ENCODE measurements around the gene ZNF90.
"Not testable (repeated sequence)": the region's sequence is repeated elsewhere in the genome, so short reads cannot be mapped to it uniquely, and the experiment has no call there.

ZNF90 gene

GRCh38 chr19:20077791-20078463 lies at the start of gene ZNF90:
Gene ZNF90 (plus strand): TSS chr19:20078000. CDS start chr19:20078133, 133 bp downstream.
- no peak for DNase-seq

GRCh38 chr19:20028611-20029010 lies 49.2 kb upstream of the ZNF90 start:
- DNase-seq = no peak

DNA sequence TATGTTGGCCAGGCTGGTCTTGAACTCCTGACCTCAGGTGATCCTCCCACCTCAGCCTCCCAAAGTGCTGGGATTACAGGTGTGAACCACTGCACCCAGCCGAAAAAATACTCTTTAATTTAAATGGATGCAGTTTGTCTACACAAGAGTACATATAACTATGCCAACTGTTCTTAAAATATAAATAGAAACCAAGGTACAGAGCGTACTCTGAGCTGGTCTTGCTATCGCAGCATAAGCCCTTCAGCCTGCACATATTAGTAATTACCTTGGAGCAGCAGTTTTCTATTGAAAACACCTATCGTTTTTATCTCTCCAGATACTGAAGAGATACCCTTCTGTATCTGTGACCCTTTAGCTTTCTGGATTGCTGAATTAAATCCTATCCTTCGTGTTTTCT lies 41.9 kb upstream of the ZNF90 start:
- no peak for DNase-seq

DNA sequence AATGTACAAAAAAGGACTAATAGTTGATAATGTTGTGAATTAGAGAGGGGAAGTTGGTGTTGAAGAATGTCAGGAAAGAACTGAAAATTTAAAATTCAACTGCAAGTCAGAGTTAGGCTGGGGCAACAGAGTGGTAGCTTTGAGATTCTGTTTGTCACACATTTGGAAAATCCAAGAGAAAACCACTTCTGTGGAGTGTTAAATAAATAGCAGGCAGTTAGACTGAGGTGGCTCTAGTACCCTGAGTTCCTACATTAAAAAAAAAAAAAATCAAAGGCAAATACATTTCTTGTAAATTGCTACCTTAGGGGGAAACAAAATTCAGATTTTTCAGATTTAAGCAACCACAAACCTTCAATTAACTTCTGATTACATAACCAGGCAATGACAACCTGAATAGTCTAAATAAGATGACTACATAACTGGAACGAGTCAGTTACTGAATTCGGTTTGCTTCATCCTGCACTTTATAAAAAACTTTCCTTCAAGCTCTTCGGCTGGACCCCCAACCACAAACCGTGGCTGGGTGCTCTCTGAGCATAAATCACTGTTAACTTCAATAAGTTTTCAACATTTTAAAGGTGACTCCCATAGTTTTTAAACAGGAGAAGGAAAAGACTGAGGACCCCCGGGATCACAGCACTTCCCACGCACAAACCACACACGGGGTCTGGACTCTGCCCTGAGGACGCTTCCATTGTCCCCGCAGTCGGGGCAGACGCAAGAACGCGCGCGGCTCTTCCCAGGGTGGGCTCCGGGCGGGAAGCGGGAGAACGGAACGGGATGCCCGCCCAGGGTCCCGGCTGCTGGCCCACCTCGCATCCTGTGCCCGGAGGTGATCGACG lies 39.2 kb upstream of the ZNF90 start:
- no peak for DNase-seq

DNA sequence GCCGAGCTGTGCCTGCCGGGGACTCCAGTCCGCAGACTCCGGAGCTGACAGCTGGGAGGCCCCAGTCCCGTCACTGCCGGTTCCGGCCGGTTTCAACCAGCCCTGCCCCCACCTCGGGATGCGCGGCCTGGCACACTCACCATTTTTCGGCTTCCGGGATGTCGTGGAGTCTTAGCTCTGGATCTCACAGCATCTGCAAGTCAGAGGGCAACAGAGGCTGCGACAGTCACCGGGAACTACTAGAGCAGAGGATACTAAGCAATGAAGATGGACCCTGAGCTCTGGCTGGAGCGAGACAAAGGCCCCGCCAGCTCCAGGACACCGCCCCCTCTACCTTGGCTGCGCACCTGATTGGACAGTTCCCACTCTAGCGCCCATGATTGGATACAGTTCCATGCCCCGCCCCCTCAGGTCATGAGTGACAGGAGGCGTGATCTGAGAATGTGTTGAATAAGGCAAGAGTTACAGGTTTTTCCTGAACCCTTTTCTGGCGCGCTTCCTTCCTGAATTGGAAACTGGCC lies 38.5 kb upstream of the ZNF90 start, which contains the start of gene ZNF682:
ZNF682 (minus strand) TSS at position 303 of the 521 bp plus-strand sequence; CDS start at position 143, 160 bp downstream.
- DNase-seq = no peak

GRCh38 chr19:20044663-20045062 lies 33.1 kb upstream of the ZNF90 start:
- no peak for DNase-seq

DNA sequence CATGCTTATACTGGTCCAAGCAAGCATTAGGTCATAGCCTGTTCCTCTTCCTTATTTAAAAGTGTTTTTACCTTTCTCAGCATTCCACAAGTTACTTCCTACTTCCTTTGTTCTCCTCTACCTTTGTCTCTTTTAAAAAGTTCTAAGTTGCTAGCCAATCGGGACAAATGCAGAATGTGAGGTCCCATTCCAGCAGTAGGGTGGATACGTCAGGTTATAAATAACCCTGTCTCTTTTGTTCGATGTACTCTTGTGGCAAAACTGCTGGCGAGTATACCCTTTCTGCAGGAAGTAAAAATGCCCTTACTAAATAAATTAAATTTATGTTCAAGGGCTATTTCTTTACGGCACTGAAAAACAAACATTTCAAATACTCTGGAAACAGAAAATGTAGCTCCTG lies 32.1 kb upstream of the ZNF90 start:
- not testable (repeated sequence) for DNase-seq

DNA sequence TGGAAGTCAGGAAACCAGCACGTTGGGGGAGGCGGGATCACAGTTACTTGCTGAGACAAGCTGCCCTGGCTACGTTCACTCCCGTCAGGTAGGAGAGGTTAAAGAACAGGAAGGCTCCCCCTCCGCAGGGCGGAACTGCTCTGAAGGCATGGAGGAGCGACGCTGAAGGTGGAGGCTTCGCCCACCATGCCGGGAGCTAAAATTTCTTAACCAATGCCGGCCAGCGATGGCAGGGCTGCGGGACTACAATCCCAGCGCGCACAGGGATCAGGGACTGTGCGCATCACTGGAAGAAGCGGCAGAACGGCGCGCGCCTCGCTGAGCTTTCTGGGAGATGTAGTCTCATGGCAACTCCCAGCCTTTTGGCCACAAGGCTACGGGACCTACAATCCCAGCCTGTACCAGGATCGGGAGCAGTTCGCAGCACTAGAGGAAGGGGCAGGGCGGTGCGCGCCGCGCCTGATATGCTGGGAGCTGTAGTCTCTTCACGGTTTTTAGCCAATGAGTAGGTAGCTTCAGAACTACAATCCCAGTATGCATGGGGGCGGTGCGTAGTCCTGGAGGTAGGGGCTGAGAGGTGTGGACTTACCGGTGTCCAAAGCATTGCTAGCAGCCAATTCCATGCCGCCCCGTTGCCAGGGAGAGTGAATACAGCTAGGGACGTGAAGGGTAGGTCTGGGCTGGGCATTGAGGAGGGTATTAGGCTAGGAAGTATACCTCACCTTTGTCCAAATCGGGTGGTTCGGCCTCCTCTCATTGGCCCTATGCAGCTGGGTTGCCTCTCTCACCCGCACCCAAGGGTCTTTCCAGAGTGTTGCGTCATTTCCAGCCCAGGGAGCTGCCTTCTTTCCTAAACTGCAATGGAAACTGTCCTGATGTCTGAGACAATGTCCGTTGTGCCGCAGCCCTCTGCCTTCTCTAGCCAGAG lies 25.7 kb upstream of the ZNF90 start:
- DNase-seq = no peak

DNA sequence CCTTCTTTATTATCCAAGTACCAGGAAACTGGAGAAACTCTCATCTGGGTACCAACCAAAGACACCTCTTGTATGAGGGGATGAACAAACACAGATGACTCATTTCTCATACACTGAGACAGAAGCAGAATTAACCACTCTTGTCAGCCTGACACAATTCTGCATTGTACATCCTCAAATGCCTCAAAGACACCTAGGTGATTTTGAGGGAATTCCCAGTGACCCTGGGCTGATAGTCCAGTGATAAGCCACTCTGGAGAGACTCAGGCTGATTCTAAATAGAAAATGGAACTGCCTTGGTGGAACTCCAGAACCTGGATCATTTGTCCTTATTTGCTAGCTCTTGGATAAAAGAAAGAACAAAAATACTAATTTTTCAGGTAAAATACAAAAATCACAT lies 19.1 kb upstream of the ZNF90 start:
- DNase-seq = not testable (repeated sequence)

DNA sequence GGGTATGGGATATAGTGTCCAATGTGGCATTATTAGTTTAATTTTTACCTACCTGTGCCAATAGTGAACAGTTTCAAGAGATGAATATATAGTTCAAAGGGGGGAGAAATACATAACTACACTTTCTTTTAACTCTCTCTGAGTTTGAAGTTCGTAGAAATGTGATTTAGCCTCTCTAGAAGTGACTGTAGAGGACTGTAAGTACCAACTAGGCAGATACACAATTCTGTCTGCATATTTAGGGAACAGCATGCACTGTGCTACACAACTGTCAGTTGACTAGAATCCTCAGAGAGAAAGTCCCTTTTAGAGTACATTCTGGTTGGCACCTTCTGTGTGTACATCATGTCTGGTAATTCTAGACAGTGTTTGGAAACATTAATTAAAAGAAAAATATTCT lies 17.5 kb upstream of the ZNF90 start:
- DNase-seq = no peak

DNA sequence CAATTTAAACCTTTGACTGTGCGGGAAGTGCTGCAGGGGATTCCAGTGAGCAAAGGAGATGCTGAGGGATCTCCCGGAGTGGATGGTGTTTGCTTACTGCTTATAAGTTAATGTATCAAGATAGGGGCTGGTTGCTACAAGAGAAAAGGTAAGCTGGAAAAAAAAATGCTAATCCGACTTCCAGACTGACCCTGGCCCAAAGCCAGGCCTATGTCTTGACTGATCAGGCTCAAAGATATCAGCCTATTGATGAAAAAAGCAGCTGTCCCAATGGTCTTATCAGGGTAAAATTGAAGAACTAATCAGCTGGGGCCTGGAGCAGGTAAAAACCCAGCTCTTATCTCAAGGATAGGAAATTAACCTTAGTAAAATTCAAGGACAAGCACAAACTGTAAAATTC lies 10.9 kb upstream of the ZNF90 start:
- DNase-seq = no peak

DNA sequence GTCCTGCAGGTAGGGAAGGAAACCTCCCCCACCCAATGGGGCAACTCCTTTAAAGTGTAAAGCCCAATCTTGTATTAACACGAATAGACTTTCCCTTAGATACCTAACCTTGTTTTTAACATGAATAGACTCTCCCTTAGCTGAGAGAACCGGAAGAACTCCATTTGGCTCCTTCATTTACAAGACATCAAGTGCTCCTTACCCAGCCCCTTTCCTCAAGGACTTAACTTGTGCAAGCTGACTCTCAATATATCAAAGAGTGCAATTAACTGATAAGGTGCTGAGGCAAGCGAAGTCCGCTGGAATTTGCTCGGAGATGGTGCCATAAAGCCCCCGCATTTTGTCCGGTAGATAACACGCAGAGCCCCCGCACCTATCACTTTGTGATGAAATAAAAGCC lies 9.9 kb upstream of the ZNF90 start:
- DNase-seq = no peak

- not testable (repeated sequence) for DNase-seq
Observed at GRCh38 chr19:20068559-20068958, 9.2 kb upstream of the ZNF90 start.

GRCh38 chr19:20070691-20071090 lies 7.1 kb upstream of the ZNF90 start:
- no peak for DNase-seq

DNA sequence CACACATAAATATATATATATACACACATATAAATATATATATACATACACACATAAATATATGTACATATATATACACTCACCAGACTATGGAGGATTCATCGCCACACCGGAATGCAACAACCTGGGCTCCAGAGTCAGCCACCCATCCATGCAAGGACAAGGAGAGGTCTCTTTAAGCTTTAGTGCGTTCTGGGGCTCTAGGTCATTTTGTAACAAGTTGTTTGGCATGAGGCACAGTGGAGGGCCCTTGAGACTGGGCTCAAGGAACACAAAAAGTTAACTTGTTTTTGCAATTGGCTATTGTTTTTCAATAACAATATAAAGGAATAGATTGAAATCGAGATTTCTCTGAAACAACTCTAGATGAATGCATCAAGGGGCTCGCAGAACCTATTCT lies 4.9 kb upstream of the ZNF90 start:
- DNase-seq = no peak

DNA sequence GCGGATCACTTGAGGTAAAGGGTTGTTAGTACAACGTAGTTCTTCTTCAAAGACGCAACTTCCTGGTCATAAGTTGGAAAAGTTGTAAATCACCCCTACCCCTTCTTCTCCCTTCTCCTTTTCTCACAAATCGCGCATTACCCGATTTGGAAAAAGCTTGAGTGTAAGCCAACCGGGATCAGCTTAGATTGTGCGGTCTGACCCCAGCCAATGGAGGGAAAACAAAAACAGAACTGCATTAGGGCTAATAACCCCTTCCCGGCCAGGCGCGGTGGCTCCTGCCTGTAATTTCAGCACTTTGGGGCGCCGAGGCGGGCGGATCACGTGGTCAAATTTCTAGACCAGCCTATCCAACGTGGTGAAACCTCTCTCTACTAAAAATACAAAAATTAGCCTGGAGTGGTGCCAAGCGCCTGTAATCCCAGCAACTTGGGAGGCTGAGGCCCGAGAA lies 806 bp downstream of the ZNF90 start:
- DNase-seq = no peak

DNA sequence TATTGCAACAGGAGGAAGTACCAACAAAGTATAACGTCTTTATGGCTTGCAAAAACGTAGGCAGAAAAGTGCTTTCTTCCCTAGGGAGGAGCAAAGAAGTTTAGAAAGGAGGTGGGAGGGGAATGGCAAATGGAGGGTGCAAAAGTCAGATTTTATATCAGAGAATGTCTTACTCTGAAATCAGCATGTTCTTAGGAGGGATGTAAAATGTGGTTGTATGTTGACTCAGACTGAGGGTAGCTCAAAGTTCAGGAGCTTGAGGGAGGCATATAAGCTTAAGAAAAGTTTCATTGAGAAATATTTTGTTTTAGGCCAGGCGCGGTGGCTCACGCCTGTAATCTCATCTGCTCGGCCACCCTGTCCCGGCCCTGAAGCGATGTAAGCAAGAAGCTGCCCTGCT lies 1.7 kb downstream of the ZNF90 start:
- no peak for DNase-seq

GRCh38 chr19:20080656-20081055 lies 2.9 kb downstream of the ZNF90 start:
- DNase-seq = no peak

DNA sequence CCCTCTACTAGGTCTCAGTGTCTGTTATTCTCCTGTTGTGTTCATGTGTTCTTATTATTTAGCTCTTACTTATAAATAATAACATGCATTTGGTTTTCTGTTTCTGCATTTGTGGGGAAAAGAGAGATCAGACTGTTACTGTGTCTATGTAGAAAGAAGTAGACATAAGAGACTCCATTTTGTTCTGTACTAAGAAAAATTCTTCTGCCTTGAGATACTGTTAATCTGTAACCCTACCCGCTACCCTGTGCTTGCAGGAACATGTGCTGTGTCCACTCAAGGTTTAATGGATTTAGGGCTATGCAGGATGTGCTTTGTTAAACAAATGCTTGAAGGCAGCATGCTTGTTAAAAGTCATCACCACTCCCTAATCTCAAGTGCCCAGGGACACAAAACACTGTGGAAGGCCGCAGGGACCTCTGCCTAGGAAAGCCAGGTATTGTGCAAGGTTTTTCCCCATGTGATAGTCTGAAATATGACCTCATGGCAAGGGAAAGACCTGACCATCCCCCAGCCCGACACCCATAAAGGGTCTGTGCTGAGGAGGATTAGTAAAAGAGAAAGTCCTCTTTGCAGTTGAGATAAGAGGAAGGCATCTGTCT lies 4.5 kb downstream of the ZNF90 start:
- not testable (repeated sequence) for DNase-seq

DNA sequence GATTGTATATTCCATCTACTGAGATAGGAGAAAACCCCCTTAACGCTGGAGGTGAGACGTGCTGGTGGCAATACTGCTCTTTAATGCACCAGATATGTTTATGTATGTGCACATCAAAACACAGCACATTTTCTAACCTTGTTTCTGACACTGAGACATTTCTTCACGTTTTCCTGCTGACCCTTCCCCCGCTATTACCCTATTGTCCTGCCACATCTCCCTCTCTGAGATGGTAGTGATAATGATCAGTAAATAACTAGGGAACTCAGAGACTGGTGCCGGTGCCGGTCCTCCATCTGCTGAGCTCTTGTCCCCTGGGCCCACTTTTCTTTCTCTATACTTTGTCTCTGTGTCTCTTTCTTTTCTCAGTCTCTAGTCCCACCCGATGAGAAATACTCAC lies 5.1 kb downstream of the ZNF90 start:
- DNase-seq = not testable (repeated sequence)

DNA sequence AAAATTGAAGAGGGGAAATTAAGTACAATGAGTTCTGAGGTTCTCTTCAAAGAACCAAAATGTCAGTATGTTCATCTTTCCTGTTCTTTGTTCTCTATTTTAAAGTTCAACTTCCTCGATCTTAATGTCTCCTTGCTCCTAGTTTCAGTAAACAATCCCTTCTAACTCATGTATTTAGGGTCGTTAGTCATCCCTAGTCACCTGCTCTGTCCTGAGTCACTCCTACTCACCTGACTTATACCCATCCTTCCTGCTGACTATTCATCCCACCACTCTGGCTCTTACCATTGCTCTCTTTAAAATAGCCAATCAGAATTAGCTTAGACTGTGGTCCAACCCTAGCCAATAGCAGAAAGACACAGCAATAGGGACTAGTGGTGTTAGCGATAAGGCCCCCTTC lies 24.3 kb downstream of the ZNF90 start:
- DNase-seq = no peak

- DNase-seq = no peak
Observed at GRCh38 chr19:20103091-20103740, 25.4 kb downstream of the ZNF90 start.

All from NK-92 treated with Interleukin-12 subunit alpha and Interleukin-12 subunit beta, amount 100 ng/mL, for 24 hours (cell line).